ENCODE results near the gene LNX2.

The LNX2 gene

DNA sequence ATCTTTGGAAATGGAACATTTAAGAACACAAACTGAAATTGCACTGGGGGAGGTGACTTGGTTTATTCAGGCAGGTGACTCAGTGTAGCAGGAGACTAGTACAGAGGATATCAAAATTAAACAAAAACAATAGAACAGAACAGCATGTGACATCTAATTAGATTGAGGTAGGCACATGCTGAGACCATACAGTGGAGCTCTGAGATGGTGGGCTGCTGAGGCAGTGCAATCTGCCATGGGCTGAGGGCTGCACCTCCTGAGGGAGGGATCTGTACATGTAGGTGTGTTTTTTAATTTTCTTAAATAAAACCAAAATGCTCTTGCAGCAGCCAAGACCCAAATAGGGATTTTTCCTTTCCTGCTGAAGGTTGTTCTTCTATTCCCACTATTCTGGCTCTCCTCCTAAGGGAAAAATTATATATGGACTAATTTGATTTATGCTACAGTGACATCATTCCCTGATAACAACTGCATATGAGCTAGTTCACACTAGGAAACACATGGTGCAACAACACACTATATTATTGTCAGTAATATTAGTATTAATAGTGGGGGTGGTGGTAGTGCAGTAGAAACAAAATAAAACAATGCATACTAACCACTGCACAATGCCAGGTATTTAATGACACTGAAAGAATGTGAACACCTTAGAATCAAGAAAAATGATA lies 48.0 kb downstream of the LNX2 start:
- H3K4me3 ChIP-seq (ENCODE audit: insufficient read depth, low read length, poor library complexity, severe bottlenecking) = no peak overlapping the region
- H3K9me3 ChIP-seq (ENCODE audit: insufficient read depth, low read length) = no peaks in the 10 kb centered on the region
- no peaks in the 10 kb centered on the region for H3K79me2 ChIP-seq (ENCODE audit: insufficient read depth, low read length)
- H3K27ac ChIP-seq (ENCODE audit: low read depth, low read length) = no peak overlapping the region
- TF ChIP-seq, protein P1, sequence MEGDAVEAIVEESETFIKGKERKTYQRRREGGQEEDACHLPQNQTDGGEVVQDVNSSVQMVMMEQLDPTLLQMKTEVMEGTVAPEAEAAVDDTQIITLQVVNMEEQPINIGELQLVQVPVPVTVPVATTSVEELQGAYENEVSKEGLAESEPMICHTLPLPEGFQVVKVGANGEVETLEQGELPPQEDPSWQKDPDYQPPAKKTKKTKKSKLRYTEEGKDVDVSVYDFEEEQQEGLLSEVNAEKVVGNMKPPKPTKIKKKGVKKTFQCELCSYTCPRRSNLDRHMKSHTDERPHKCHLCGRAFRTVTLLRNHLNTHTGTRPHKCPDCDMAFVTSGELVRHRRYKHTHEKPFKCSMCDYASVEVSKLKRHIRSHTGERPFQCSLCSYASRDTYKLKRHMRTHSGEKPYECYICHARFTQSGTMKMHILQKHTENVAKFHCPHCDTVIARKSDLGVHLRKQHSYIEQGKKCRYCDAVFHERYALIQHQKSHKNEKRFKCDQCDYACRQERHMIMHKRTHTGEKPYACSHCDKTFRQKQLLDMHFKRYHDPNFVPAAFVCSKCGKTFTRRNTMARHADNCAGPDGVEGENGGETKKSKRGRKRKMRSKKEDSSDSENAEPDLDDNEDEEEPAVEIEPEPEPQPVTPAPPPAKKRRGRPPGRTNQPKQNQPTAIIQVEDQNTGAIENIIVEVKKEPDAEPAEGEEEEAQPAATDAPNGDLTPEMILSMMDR (IDR thresholded peaks at IDR 0.05; ENCODE audit: insufficient read depth, low read length, poor library complexity, severe bottlenecking) = no peak
- no peak for TF ChIP-seq EZH2phosphoT487 (conservative IDR thresholded peaks at IDR 0.05; ENCODE audit: low read length)
- H4K20me1 ChIP-seq (ENCODE audit: low read depth, low read length) = no peaks in the 10 kb centered on the region
- no peaks in the 10 kb centered on the region for H3K9me2 ChIP-seq (replicated peaks; ENCODE audit: insufficient read depth, low read length)
- H2AFZ ChIP-seq (ENCODE audit: low read depth, low read length, severe bottlenecking) = no peak overlapping the region
- no peak overlapping the region for H3K9ac ChIP-seq (ENCODE audit: low read length)
- H3F3A ChIP-seq (ENCODE audit: insufficient read depth) = no peaks in the 10 kb centered on the region
- H3K27me3 ChIP-seq (ENCODE audit: low read length) = no peaks in the 10 kb centered on the region
- H3K36me3 ChIP-seq (ENCODE audit: low read length) = 0 out of 2 replicates have a peak, but pooled peaks cover 5% of the 10 kb centered on the region
- H3K4me2 ChIP-seq (ENCODE audit: low read depth, low read length, poor library complexity, severe bottlenecking) = no peak overlapping the region

GRCh38 chr13:27570906-27571305 lies 49.4 kb downstream of the LNX2 start:
- no peak overlapping the region for H3K4me3 ChIP-seq (ENCODE audit: insufficient read depth, low read length, poor library complexity, severe bottlenecking)
- no peak overlapping the region for H2AFZ ChIP-seq (ENCODE audit: low read depth, low read length, severe bottlenecking)
- TF ChIP-seq, protein P1 (IDR thresholded peaks at IDR 0.05; ENCODE audit: insufficient read depth, low read length, poor library complexity, severe bottlenecking) = no peak
- TF ChIP-seq EZH2phosphoT487 (conservative IDR thresholded peaks at IDR 0.05; ENCODE audit: low read length) = no peak
- H3K9me3 ChIP-seq (ENCODE audit: insufficient read depth, low read length) = no peaks in the 10 kb centered on the region
- H3K27ac ChIP-seq (ENCODE audit: low read depth, low read length) = no peak overlapping the region
- H3K27me3 ChIP-seq (ENCODE audit: low read length) = no peaks in the 10 kb centered on the region
- no peaks in the 10 kb centered on the region for H3K9me2 ChIP-seq (replicated peaks; ENCODE audit: insufficient read depth, low read length)
- H3K79me2 ChIP-seq (ENCODE audit: insufficient read depth, low read length) = no peaks in the 10 kb centered on the region
- H3K4me2 ChIP-seq (ENCODE audit: low read depth, low read length, poor library complexity, severe bottlenecking) = no peak overlapping the region
- H3K9ac ChIP-seq (ENCODE audit: low read length) = no peak overlapping the region
- H3K36me3 ChIP-seq (ENCODE audit: low read length) = 0 out of 2 replicates have a peak, but pooled peaks cover 5% of the 10 kb centered on the region
- H3F3A ChIP-seq (ENCODE audit: insufficient read depth) = no peaks in the 10 kb centered on the region
- no peaks in the 10 kb centered on the region for H4K20me1 ChIP-seq (ENCODE audit: low read depth, low read length)

GRCh38 chr13:27569405-27569804 lies 50.9 kb downstream of the LNX2 start:
- Histone ChIP-seq H3K9me3 (ENCODE audit: insufficient read depth, low read length) (no peaks in the 10 kb centered on the region), H3K27ac (ENCODE audit: low read depth, low read length) (no peak overlapping the region), H3K4me3 (ENCODE audit: insufficient read depth, low read length, poor library complexity, severe bottlenecking) (no peak overlapping the region), H4K20me1 (ENCODE audit: low read depth, low read length) (no peaks in the 10 kb centered on the region), H3F3A (ENCODE audit: insufficient read depth) (no peaks in the 10 kb centered on the region), H3K27me3 (ENCODE audit: low read length) (no peaks in the 10 kb centered on the region), H3K9me2 (replicated peaks; ENCODE audit: insufficient read depth, low read length) (no peaks in the 10 kb centered on the region), H3K4me2 (ENCODE audit: low read depth, low read length, poor library complexity, severe bottlenecking) (no peak overlapping the region), H3K36me3 (ENCODE audit: low read length) (0 out of 2 replicates have a peak, but pooled peaks cover 5% of the 10 kb centered on the region), H2AFZ (ENCODE audit: low read depth, low read length, severe bottlenecking) (no peak overlapping the region), H3K79me2 (ENCODE audit: insufficient read depth, low read length) (no peaks in the 10 kb centered on the region), H3K9ac (ENCODE audit: low read length) (no peak overlapping the region)
- TF ChIP-seq, protein P1 (IDR thresholded peaks at IDR 0.05; ENCODE audit: insufficient read depth, low read length, poor library complexity, severe bottlenecking) = no peak
- no peak for TF ChIP-seq EZH2phosphoT487 (conservative IDR thresholded peaks at IDR 0.05; ENCODE audit: low read length)
